SK-N-DZ (cell line): Measurements from ENCODE around the gene EZR.
"Not testable (repeated sequence)": the region's sequence is repeated elsewhere in the genome, so short reads cannot be mapped to it uniquely, and the experiment has no call there.

Experiments used
- DNase-seq: peaks from one replicate; pipeline ENCODE4 v3.0.0-alpha.2; 2015; ENCODE audit warnings: low spot score

The EZR gene

GRCh38 chr6:158799051-158799792 is 19.9 kb downstream of the EZR start:
- DNase-seq, result peak; percentile 27

- no peak for DNase-seq
Measured at GRCh38 chr6:158798311-158798710, 20.9 kb downstream of the EZR start.

DNA sequence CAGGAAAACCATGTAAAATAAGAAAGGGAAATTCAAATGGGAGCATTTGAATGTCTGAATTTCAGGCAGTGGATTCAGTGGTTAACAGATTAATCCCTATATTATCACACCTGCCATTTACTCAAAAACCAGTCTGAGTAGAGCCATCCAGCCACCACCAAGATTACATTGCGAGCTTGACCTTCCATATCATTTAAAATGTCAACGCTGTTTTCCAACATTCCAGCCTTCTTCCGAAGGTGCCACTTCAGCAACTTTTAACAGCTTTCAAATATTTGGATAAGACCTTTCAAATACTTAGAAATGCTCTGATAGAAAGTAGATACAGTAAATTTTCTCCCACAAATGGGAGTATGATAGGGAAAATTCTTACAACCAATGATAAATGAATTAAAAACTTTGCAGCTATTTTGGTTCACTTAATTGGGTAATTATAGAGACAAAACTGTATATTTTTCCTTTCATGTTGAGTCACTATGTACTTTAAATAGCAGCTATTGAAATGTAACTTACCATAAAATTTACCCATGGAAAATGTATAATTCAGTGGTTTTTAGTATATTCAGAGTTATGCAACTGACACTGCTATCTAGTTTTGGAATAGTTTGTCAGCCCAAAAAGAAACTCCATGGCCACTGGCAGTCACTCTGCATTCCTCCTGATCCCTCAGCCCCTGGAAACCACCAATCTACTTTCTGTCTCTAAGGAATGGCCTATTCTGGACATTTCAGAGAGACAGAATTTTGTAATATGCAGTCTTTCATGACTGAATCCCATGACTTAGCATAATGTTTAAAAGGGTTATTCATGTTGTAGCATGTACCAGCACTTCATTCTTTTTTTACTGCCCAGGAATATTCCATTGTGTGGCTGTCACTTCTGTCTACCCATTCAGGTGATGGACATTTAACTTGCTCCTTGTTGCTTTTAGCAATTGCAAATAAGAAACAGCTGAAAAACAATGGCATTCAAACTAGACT is 21.5 kb downstream of the EZR start:
- DNase-seq, result no peak

GRCh38 chr6:158796353-158796752 is 22.8 kb downstream of the EZR start:
- no peak for DNase-seq

GRCh38 chr6:158795516-158795915 is 23.7 kb downstream of the EZR start:
- DNase-seq, result no peak

- DNase-seq, result no peak
Measured at GRCh38 chr6:158793432-158793831, 25.7 kb downstream of the EZR start.

GRCh38 chr6:158792505-158792904 is 26.7 kb downstream of the EZR start:
- DNase-seq, result not testable (repeated sequence)

DNA sequence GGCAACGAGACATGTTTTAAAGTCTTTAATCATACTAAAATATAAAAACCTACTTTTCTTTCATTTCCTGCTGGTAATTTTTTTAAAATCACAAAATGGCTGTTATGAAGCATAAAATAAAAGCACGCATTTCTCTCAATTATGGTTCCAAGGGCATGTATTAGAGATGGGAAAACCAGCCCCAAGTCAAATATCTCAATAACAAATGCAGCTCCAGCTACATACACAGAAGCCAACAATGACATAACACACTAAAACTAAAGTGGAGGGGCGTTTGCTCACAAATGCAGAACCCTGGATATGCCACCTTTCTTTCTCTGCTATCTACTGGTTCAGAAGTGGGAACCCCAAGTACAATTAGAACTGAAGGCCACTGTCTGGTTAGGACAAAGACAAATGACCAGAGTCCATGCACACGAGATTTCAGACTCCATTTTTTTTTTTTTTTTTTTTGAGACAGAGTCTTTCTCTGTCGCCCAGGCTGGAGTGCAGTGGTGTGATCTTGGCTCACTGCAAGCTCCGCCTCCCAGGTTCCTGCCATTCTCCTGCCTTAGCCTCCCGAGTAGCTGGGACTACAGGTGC is 27.8 kb downstream of the EZR start:
- no peak for DNase-seq

DNA sequence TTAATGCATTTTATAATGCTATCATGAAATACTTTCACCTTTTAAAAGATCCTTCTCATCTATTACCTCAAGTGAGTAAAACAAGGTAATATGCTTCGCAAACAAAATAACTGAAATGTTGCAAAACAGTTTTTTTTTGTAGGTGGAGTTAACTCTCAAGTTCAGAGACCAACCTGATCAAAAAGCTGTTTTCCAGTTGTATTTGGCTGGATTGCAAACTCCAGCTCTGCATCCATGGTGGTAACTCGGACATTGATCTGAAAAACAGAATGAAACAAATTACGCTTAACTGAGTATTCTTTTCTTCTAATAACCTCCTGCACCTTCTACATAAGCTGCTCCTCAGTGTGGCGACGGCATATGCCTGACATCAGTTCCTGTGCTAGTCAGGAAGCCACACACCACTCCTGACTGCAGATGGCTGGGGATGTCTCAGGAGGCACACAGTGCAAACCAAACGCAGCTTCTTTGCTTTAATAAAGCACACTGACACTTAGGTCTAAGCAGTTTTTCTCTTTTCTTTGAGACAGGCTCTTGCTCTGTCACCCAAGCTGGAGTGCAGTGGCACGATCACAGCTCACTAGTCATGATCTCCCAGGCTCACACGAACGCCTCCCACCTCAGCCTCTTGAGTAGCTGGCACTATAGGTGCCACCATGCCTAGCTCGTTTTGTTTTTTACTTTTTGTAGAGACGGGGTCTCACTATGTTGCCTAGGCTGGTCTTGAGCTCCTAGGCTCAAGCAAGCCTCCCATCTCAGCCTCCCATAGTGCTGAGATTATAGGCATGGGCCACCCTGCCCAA is 29.9 kb downstream of the EZR start:
- DNase-seq, result no peak

GRCh38 chr6:158787395-158787794 is 31.8 kb downstream of the EZR start:
- DNase-seq, result no peak

DNA sequence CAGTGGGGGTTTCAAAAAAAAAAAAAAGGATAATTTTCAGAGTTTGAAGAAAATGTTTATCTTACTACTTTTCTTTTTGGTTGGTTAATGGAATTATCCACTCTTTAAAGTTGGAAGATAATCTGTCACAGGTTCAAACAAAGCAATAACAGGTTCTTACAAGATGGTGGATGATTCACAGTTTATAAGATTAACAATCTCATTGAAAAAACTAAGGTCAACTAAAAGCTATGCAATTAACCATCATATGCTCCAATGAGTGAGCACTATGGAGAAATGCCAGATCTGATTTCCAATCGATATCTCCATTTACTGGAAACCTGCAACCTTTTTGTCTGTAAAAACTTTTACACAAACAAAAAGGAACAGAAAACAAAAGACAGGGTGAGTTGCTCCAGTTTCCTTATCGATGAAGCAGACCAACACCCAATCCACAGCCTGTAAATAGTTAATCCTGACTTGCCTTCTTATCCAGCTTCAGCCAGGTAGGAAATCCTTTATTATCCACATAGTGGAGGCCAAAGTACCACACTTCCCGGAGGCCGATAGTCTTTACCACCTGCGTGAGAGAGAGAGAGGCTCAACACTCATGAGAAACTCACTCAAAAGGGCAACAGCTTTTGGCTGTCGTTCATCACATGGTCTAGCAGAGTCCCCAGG is 32.4 kb downstream of the EZR start:
- DNase-seq, result no peak

- DNase-seq, result no peak
Measured at GRCh38 chr6:158785036-158785435, 34.1 kb downstream of the EZR start.

DNA sequence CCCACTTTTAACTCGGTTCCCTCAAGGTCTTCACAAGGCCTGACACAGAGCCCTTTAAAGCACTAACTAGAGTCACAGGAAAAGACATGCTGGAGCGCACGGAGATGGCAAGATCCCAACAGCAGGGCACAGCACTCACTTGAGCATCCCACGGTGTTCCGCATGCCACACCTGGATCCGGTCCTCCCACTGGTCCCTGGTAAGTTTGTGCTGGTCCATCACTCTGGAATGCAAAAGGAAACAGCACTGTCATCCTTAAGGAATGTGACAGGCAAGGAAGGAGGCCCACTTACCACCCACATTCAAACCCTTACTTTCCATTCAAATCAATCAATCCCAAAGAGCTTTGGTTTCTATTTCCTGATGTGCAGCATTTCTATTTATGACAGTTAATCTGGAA is 34.7 kb downstream of the EZR start:
- no peak for DNase-seq

DNA sequence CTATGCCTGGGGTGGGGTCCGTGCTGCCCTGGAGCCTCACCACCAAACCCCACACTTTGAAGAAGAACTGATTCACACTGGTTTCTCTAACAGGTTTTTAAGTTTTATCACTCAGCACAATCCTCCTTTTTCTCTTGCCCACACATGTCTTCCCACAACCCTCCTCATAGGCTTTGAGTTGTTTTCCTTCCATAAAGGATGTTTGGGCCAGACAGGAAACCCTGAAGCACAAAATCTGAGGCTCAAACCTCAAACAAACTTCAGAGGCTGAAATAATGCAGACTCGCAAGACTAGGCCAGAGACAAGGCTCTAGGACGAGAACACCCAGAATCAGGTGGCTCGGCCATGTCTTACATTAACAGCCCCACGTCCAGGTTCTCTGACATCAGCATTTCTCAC is 35.3 kb downstream of the EZR start:
- DNase-seq, result no peak

- no peak for DNase-seq
Measured at GRCh38 chr6:158783167-158783450, 36.1 kb downstream of the EZR start.

GRCh38 chr6:158782432-158783166 is 36.6 kb downstream of the EZR start:
- DNase-seq, result no peak

DNA sequence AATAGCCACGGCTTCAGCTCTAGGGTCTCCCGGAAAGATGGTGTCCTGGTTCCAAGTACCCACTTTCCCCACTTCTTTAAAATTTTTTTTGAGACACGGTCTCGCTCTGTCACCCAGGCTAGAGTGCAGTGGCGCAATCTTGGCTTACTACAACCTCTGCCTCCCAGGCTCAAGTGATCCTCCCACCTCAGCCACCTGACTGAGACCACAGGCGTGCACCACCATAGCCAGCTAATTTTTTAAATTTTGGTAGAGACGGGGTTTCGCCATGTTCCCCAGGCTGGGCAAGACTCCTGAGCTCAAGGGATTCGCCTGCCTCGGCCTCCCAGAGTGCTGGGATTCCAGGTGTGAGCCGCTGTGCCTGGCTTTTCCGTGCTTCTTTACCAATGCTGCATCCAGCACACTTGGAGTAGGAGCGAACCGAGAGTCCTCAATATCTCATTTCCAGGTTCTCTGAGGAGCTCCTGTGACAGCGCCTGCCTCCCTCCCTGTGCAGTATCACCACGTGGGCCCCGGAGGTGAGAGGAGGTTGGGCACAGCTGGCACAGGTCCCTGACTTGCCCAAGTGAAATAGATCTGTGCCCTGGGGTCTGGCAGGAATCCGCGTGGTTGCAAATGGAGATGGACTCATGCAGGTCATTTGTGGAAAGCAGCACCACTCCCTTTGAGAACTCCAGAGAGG is 37.3 kb downstream of the EZR start:
- no peak for DNase-seq

- no peak for DNase-seq
Measured at GRCh38 chr6:158780988-158781691, 38.0 kb downstream of the EZR start.

- DNase-seq, result no peak
Measured at GRCh38 chr6:158780246-158780884, 38.8 kb downstream of the EZR start.
